AG10803 (cell line): ENCODE results near the gene COL21A1.

Experiments used
- DNase-seq: peaks from one replicate; pipeline ENCODE4 v3.0.0; 2010; ENCODE audit warnings: low read depth
- H3K4me3 ChIP-seq: 2 replicates; pipeline ENCODE4 v1.5.1; 2011; ENCODE audit warnings: mild to moderate bottlenecking, low read length, control low read depth
- TF ChIP-seq, protein P1 (sequence below): conservative IDR thresholded peaks from 2 replicates; pipeline ENCODE4 v1.5.1; 2011; ENCODE audit warnings: mild to moderate bottlenecking, low read length, control low read depth, inconsistent platforms

The COL21A1 gene

DNA sequence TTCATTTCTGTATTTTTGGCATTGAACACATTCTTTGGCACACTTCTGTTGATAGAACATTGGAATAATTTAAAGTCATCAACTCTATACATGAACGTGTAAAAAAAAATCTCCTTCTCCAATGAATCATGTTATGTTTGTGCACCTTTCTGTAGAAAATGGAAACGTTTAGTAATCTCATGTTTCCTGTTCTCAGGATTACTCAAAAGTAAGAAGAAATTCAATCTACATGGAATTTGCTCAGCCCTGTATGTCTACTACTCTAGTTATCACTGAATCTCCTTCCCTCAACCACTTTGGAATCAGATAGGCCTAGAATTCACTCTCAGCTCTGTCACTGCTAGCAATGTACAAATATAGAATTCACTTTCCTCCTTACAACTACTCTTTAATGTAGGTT, 103.6 kb downstream of the COL21A1 start:
- no peak overlapping the region for H3K4me3 ChIP-seq
- TF ChIP-seq, protein P1, sequence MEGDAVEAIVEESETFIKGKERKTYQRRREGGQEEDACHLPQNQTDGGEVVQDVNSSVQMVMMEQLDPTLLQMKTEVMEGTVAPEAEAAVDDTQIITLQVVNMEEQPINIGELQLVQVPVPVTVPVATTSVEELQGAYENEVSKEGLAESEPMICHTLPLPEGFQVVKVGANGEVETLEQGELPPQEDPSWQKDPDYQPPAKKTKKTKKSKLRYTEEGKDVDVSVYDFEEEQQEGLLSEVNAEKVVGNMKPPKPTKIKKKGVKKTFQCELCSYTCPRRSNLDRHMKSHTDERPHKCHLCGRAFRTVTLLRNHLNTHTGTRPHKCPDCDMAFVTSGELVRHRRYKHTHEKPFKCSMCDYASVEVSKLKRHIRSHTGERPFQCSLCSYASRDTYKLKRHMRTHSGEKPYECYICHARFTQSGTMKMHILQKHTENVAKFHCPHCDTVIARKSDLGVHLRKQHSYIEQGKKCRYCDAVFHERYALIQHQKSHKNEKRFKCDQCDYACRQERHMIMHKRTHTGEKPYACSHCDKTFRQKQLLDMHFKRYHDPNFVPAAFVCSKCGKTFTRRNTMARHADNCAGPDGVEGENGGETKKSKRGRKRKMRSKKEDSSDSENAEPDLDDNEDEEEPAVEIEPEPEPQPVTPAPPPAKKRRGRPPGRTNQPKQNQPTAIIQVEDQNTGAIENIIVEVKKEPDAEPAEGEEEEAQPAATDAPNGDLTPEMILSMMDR, result no peak

DNA sequence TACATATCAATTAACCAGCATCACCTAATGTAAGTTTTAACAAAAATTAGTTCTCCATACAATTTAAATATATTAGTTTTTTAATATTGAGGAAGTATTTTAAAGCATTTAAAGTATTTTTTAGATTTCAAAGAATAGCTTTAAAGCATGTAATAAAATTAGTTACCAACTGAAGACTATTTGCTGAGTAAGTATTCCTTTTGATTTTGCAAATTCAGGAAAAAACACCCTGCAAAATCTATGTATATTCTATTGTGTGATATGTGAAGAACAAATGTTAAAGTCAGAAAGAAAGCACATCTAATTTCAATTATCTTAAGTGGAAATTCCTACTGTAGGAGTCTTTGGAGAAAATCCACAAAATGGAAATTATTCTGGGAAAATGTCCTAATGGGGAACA, 107.3 kb downstream of the COL21A1 start:
- TF ChIP-seq, protein P1, result no peak
- DNase-seq, result no peak
- no peak overlapping the region for H3K4me3 ChIP-seq

More for the DNA sequence above, 103.6 kb downstream of the COL21A1 start:
- DNase-seq, result no peak

DNA sequence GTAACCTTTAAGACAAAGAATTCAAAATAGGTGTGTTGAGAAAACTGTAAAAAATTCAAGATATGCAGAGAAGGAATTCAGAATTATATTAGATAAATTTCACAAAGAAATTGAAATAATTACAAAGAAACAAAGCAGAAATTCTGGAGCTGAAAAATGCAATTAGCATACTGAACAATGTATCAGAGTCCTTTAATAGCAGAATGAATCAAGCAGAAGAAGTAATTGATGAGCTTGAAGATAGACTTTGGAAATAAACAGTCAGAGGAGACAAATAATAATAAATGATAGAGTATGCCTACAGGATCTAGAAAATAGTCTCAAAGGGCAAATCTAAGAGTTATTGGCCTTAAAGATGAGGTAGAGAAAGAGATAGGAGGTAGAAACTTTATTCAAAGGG, 131.7 kb downstream of the COL21A1 start:
- TF ChIP-seq, protein P1, result no peak

DNA sequence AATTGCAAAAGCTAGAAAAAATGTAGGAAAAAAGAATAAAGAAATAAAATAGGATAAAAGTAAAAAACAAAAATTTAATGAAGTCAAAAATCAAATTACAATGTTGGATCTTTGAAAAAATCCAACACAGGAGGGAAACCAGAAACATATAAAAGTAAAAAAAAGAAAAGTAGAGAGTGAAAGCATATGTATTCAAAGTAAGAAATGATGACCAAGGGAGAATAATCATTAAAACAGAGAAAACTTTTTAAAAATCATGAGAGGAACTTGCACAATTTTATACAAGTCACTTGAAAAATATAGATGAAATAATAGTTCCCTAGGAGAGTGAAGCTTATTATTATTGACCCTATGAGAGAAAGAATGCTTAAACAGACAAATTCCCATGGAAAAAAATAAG, 138.2 kb downstream of the COL21A1 start:
- DNase-seq, result no peak
- TF ChIP-seq, protein P1, result no peak
- no peak overlapping the region for H3K4me3 ChIP-seq

More for the DNA sequence above, 131.7 kb downstream of the COL21A1 start:
- H3K4me3 ChIP-seq, result no peak overlapping the region
- DNase-seq, result no peak

DNA sequence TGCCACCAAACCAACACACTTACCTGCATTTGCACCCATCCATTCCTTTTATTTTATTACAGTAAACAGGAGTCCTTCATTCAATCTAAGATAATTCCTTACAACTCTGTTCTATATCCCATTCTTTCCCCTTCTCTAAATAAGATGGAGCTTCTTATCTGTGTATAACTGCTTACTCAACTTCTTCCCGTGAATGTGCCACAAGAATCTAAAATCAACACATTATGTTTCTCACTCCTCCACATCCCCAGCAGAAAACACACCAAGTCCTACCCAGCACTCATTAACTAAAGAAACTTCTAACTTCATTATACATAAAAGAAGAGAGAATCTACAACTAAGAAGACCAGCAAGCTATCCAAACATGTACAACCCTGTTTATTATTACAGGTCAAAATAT, 141.1 kb downstream of the COL21A1 start:
- no peak for DNase-seq
- H3K4me3 ChIP-seq, result no peak overlapping the region
- TF ChIP-seq, protein P1, result no peak

DNA sequence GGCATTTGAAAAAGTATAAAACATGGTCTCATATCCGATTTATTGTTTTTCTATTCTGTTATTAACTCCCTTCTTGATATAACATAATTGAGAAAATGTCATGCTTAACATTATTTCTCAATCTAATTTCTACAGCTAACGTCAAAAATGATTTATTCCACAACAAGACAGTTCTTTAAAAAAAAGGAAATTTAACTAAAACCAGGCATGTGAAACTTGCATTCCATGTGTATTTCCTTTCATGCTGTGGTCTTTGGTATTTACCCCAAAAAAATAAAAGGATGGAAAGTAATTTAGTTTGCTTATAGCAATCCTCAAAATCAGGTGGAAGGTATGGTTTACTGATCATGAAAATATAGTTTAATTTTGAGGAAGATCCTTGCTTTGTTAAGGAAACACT, 142.8 kb downstream of the COL21A1 start:
- TF ChIP-seq, protein P1, result no peak
- peak; percentile 40 for DNase-seq

DNA sequence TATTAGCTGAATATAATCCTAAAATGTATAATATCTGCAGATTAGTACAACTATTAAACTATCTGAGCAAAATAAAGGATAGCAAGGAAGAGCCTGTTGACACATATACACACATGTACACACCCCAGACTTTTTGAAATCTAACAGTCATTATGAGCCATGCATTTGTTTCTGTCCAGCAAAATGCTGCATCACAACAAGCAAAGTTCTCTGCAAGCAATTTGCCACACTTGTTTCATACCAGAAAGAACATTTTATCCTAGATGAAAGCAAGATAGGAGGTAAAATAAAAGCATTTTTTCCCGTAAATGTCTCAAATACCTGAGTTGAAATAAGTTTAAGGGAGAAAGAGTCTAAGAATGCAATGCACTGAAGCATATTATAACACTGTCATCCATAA, 145.2 kb downstream of the COL21A1 start:
- TF ChIP-seq, protein P1, result no peak
- no peak overlapping the region for H3K4me3 ChIP-seq
- no peak for DNase-seq

More for the DNA sequence above, 142.8 kb downstream of the COL21A1 start:
- H3K4me3 ChIP-seq, result no peak overlapping the region
